GM12878 (cell line): ENCODE results near the gene SYNM. TPM values are rescaled to one million over a fixed set of nuclear protein-coding genes. Genes with fewer than 3 reads are reported as not detected.

ENCODE experiments used
- CUX1 ChIP-seq: IDR thresholded peaks from 2 replicates; pipeline ENCODE4 v1.6.1; 2012; ENCODE audit warnings: improper control_type of control experiment, low read depth, low read length; ENCODE audit not compliant: insufficient replicate concordance
- DPF2 ChIP-seq: fragments of 450-650 bp; IDR thresholded peaks from 2 replicates; pipeline ENCODE4 v1.6.1; 2017; ENCODE audit warnings: mild to moderate bottlenecking
- E4F1 ChIP-seq: fragments of 450-650 bp; IDR thresholded peaks from 2 replicates; pipeline ENCODE4 v1.6.1; 2018; ENCODE audit warnings: borderline replicate concordance, mild to moderate bottlenecking; ENCODE audit not compliant: partially characterized antibody
- MEF2B ChIP-seq: fragments of 450-650 bp; IDR thresholded peaks from 2 replicates; pipeline ENCODE4 v1.6.1; 2018; ENCODE audit warnings: mild to moderate bottlenecking, moderate library complexity; ENCODE audit not compliant: partially characterized antibody, poor library complexity, severe bottlenecking
- SIX5 ChIP-seq: IDR thresholded peaks from 2 replicates; pipeline ENCODE4 v1.6.1; 2011; ENCODE audit warnings: mild to moderate bottlenecking, low read depth, low read length, moderate library complexity; ENCODE audit not compliant: severe bottlenecking
- SRF ChIP-seq, 2 experiments: IDR thresholded peaks; 2 replicates each; pipeline ENCODE4 v1.6.1; 2011; ENCODE audit warnings: low read depth in 2 of 2, low read length in 2 of 2, mild to moderate bottlenecking in 1 of 2, moderate library complexity in 1 of 2
- TARDBP ChIP-seq: IDR thresholded peaks from 2 replicates; pipeline ENCODE4 v1.6.1; 2016; ENCODE audit warnings: borderline replicate concordance
- ZBTB4 ChIP-seq: fragments of 450-650 bp; formaldehyde crosslinking; IDR thresholded peaks from 2 replicates; pipeline ENCODE4 v1.4.0; 2022; ENCODE audit warnings: mild to moderate bottlenecking, moderate library complexity
- polyA plus RNA-seq, 11 experiments: library from polyadenylated mRNA; depleted of rRNA in 4 of 11; unstranded in 6 of 11; stranded (reverse) in 5 of 11; fragments of >200 nt; fragmentation: Nextera tagmentation in 4 of 11; fragmentation: Illumina TruSeq in 1 of 11; extraction: Ambion mirVana in 4 of 11; extraction: Trizol in 1 of 11; gene quantifications; 1 replicate in 1 of 11; 2 replicates in 10 of 11; pipeline versions ENCODE4 v1.2.1 to v1.2.3, GENCODE V29; 2011 to 2016; ENCODE audit warnings: inconsistent platforms in 2 of 11, missing spikeins in 2 of 11, low read depth in 1 of 11
- total RNA-seq, 4 experiments: library from RNA; depleted of rRNA in 3 of 4; stranded (reverse); fragments of >200 nt in 3 of 4; fragmentation: Illumina TruSeq in 1 of 4; extraction: Trizol in 1 of 4; gene quantifications; 2 replicates each; pipeline versions ENCODE4 v1.2.1 to v1.2.3, GENCODE V29; 2013 to 2021

SYNM gene
- total and polyA plus RNA-seq, 10 of the 15 experiments (the other 5 are each of a cell fraction or from before 2014, with no cell fraction given): 0.05 to 1.1 (median 0.89) TPM; not detected in 1

- TF ChIP-seq TARDBP (no peak), SIX5 (no peak), MEF2B (no peak), CUX1 (no peak), DPF2 (no peak), E4F1 (no peak), SRF (IDR thresholded peaks at IDR 0.05; ENCODE audit: low read depth in 2 of 2, low read length in 2 of 2) (no peak), ZBTB4 (CRISPR knock-in tag) (no peak)
Observed at GRCh38 chr15:99118801-99119546, 14.1 kb downstream of the SYNM start (continued).
